Measurements from ENCODE around the gene KLHL22. TPM values are rescaled to one million over a fixed set of nuclear protein-coding genes. Genes with fewer than 3 reads are reported as not detected.
A peak's percentile ranks its signal among the peaks of the same experiment; 100 is the strongest.
"Not testable (repeated sequence)": the region's sequence is repeated elsewhere in the genome, so short reads cannot be mapped to it uniquely, and the experiment has no call there.

KLHL22 gene
- polyA plus RNA-seq, 1 donor = 34.3 TPM

DNA sequence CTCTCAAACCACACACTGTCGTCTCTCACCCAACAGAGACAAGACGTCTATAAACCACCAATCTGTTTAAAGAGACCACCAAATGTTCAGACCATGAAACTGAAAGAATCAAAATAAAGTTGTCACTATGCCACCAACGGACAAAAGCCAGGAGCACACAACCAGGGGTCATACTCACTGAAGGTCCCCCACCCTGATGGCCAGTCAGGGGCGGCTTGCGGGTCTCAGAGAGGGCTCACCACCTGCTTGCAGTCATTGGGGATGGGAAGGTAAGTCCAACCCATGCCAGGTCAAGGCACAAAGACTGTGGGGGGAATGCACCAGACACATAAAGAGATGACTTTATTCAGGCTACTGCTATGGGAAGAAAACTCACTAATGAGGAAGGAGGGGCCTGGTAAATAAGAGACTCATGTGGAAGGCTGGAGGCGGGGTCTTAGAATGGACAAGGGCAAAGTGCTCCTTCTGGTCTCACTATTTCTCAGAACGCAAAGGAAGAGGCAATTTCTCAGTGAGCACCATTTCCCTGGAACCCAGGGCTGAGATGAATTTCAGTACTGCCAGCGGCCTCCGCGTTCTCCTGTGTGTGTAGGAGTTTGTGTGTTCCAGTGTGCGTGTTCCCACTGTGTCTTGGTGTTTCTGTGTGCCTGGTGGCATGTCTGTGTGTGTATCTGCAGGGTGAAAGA is 75.3 kb downstream of the KLHL22 start:
- no peak for DNase-seq (ENCODE audit: low read depth)

DNA sequence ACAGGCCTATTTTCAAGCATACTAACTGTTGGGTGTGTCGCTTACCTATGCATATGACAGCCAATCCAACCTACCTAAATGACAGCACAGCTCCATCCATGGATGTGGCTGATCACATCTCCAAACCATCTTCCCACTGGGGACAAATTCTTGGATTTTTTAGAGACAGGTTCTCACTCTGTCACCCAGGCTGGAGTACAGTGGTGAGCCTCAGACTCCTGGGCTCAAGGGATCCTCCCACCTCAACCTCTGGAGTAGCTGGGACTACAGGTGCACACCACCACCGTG is 76.0 kb downstream of the KLHL22 start:
- no peak for DNase-seq (ENCODE audit: low read depth)

- DNase-seq (ENCODE audit: low read depth) = peak; percentile 57
Measured at GRCh38 chr22:20418211-20418788, 77.3 kb downstream of the KLHL22 start.

DNA sequence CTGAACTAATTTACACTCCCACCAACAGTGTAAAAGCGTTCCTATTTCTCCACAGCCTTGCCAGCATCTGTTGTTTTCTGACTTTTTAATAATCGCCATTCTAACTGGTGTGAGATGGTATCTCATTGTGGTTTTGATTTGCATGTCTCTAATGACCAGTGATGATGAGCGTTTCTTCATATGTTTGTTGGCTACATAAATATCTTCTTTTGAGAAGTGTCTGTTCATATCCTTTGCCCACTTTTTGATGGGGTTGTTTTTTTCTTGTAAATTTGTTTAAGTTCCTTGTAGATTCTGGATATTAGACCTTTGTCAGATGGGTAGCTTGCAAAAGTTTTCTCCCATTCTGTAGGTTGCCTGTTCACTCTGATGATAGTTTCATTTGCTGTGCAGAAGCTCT is 79.9 kb downstream of the KLHL22 start:
- DNase-seq (ENCODE audit: low read depth) = not testable (repeated sequence)

DNA sequence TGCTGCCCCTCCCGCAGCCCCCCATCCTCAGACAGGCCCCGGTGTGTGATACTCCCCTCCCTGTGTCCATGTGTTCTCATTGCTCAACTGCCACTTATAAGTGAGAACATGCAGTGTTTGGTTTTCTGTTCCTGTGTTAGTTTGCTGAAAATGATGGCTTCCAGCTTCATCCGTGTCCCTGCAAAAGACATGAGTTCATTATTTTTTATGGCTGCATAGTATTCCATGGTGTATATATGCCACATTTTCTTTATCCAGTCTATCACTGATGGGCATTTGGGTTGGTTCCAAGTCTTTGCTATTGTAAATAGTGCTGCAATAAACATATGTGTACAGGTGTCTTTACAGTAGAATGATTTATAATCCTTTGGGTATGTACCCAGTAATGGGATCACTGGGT is 80.4 kb downstream of the KLHL22 start:
- not testable (repeated sequence) for DNase-seq (ENCODE audit: low read depth)

DNA sequence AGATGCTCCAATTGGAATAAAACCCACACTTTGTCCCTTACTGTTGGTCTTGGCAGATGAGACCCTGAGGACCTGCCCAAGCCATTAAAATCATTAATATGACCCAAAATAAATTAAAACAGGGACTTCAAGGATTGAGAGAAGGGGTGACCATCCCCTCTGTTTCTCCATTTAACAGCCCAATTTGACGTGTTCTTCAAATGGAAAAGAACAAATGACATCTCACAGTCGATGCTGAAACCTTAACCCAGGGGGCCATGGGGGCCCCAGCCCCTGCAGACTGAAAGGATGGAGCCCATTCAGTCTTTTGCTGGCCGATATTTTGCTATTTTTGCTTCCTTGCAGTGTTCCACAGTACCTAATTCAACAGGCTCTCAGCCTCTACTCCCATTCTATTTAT is 81.1 kb downstream of the KLHL22 start:
- DNase-seq (ENCODE audit: low read depth) = no peak

GRCh38 chr22:20414059-20414440 is 81.5 kb downstream of the KLHL22 start:
- DNase-seq (ENCODE audit: low read depth) = no peak

GRCh38 chr22:20413217-20414058 is 82.2 kb downstream of the KLHL22 start:
- no peak for DNase-seq (ENCODE audit: low read depth)

DNA sequence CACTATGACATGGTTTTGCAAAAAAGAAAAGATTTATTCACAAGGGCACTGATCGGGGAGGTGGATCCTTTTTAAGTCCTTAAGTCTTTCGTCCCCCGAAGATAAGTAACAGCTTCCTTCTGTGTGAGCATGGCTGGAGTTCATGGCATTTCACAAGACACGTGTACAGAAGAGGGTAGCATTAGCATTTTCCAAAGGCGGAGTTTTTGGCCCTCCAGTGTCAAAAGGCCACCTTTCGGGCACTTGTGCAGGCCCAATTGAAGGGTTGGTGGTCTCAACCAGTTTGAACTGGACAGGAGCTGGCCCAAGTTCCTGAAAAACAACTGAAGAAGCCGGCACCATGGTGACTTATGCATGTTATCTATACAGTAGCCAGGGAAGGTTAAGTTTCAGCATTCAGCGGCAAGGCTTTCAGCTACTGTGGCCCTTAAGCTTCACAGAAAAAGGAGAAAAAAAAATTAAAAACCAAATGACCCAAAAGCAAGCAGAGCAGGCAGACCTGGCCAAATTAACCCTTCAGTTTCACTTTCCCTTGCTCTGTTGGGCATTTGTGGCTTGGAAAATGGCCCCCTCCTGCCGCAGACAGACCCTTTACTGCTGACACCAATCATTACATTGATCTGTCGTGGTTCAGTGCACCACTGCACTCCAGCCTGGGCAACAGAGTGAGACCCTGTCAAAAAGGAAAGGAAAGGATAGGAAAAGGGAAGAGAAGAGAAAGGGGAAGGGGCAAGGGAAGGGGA is 83.0 kb downstream of the KLHL22 start:
- no peak for DNase-seq (ENCODE audit: low read depth)

DNA sequence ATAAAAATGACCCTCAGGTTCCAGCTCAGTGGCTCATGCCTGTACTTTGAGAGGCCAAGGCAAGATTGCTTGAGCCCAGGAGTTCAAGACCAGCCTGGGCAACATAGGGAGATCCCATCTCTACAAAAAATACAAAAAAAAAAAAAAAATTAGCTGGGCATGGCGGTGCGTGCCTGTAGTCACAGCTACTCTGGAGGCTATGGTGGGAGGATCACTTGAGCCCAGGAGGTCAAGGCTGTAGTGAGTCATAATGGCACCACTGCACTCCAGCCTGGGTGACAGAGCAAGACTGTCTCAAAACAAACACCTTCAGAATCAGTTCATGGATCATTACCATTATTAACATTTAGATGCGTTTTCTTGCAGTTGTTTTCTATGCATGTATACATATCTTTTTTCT is 86.2 kb downstream of the KLHL22 start:
- DNase-seq (ENCODE audit: low read depth) = not testable (repeated sequence)

DNA sequence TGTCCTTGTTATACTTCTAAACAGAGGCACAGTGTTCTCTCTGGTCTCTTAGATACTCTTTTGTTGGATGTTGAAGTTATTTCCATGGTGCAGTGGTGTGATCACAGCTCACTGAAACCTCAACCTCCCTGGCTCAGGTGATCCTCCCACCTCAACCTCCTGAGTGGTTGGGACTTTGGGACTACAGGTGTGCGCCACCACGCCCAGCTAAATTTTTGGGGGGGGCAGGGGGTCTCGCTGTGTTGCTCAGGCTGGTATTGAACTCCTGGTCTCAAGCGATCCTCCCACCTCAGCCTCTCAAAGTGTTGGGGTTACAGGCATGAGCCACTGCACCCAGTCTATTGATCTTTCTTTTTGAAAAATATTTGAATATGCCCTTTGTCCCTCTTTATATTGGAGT is 86.7 kb downstream of the KLHL22 start:
- DNase-seq (ENCODE audit: low read depth) = no peak

DNA sequence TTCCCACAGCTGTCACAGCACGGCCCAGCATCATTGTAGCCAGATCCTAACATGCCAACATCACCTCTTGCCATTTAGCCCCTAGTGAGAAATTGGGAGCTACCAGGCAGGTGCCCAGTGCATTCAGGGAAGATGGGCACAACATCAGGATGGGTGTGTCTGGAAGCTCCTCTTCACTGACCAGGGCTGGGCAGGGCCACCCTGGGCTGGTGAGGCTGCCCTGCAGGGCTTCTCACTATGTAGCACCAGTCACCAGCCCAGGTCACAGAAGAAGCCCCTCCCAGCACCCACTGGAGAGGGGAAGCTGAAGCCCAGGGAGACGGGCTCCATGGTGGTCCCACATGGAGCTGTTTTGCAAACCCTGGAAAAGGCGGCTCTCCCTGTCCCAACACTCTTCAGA is 87.8 kb downstream of the KLHL22 start:
- DNase-seq (ENCODE audit: low read depth) = no peak

DNA sequence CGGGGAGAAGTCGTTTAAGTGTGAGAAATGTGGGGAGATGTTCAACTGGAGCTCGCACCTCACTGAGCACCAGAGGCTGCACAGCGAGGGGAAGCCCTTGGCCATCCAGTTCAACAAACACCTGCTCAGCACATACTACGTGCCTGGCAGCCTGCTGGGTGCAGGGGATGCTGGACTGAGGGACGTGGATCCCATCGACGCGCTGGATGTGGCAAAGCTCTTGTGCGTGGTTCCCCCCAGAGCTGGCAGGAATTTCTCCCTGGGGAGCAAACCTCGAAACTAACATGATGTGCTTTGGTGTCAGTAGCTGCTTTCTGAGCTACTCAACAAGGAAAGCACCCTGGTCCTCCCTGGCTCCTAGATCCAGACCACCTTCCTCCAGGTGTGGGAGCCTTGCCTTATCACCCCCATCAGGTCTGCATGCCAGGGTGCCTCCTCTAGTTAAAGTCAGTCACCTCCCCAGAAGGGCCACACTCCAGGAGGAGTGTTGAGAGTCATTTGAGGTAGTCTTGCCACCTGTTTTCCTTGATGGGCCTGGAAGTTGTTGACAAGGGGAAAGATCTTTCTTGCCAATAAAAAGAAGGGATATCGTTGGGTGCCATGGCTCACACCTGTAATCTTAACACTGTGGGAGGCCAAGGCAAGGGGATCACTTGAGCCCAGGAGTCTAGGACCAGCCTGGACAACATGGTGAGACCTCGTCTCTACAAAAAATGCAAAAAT is 88.7 kb downstream of the KLHL22 start:
- no peak for DNase-seq (ENCODE audit: low read depth)

- DNase-seq (ENCODE audit: low read depth) = no peak
Measured at GRCh38 chr22:20405931-20406685, 89.5 kb downstream of the KLHL22 start.

- no peak for DNase-seq (ENCODE audit: low read depth)
Measured at GRCh38 chr22:20405291-20405930, 90.2 kb downstream of the KLHL22 start.

- no peak for DNase-seq (ENCODE audit: low read depth)
Measured at GRCh38 chr22:20404881-20405280, 90.7 kb downstream of the KLHL22 start.

DNA sequence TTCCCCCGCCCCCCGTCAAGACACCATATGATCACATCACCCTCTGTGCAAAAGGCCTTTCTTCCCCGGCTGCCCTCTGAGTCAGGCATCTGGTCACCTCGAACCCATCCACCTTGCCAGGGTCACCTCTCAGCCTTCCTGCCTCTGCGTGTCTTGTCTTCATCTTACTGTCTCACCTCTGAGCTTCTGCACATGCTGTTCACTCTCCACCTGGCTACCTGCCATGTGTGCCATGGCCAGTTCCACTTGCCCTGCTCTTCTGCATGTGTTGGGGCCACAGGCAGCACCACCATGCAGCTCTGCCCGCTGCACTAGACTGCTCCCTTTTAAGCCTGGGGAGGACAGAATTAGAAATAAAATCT is 91.8 kb downstream of the KLHL22 start:
- no peak for DNase-seq (ENCODE audit: low read depth)

- no peak for DNase-seq (ENCODE audit: low read depth)
Measured at GRCh38 chr22:20402960-20403778, 92.4 kb downstream of the KLHL22 start.

DNA sequence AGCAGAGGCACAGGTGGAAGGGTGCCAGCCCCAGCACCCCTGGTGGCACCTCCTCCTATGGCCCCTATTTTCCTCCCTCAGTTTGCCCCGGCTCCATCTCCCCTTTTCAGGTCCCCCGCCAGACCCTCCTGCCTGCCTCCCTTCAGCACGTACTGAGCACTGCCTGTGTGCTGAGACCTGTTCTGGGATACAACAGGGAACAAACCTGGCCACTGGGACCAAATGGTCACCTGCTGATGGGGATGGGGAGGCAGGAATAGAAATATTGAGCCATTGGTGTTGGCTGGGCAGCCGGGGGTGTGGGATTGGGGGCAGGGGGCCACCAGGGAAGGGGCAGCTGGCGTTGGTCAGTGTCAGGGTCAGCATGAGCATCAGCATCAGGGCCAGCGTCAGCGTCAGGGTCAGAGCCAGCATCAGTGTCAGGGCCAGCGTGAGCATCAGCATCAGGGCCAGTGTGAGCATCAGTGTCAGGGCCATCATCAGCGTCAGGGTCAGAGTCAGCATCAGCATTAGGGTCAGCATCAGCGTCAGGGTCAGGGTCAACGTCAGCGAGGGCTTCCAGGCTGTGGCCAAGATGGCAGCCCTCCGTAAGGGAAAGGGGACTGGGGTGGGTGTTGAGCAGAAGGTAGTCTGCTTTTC is 94.1 kb downstream of the KLHL22 start:
- DNase-seq (ENCODE audit: low read depth) = no peak

All from forelimb muscle (tissue), 1 donor.